ENCODE results near the gene TPSG1. TPM values are rescaled to one million over a fixed set of nuclear protein-coding genes. Genes with fewer than 3 reads are reported as not detected.

TPSG1 gene
- total RNA-seq, 1 donor from 2014 or later: not detected

- Mint-ChIP-seq H3K9me3 (ENCODE audit: unreplicated experiment) (no peaks in the 10 kb centered on the region), H3K36me3 (ENCODE audit: low read depth, unreplicated experiment) (peaks cover 4% of the 10 kb centered on the region), H3K27ac (ENCODE audit: unreplicated experiment) (no peak overlapping the region), H3K4me1 (ENCODE audit: low read depth, unreplicated experiment) (no peaks in the 10 kb centered on the region), H3K27me3 (ENCODE audit: low read depth, unreplicated experiment) (peaks cover 11% of the 10 kb centered on the region), H3K4me3 (ENCODE audit: unreplicated experiment) (no peak overlapping the region)
- Histone ChIP-seq H3K4me1 (ENCODE audit: insufficient read depth, low read length) (peaks cover 2% of the 10 kb centered on the region), H3K4me3 (ENCODE audit: insufficient read depth, low read depth, low read length) (no peak overlapping the region), H3K9ac (ENCODE audit: low read length) (no peak overlapping the region), H3K27me3 (ENCODE audit: insufficient read depth, low read length) (no peaks in the 10 kb centered on the region), H3K9me3 (ENCODE audit: insufficient read depth, low read depth, low read length) (no peaks in the 10 kb centered on the region), H3K27ac (ENCODE audit: low read depth, low read length) (no peak overlapping the region), H2AFZ (ENCODE audit: low read depth, low read length) (no peak overlapping the region), H3K4me2 (ENCODE audit: low read length) (no peak overlapping the region), H4K20me1 (ENCODE audit: insufficient read depth, low read length) (peaks cover 43% of the 10 kb centered on the region), H3K36me3 (ENCODE audit: insufficient read depth, low read length) (no peaks in the 10 kb centered on the region), H3K79me2 (ENCODE audit: insufficient read depth, low read length) (no peaks in the 10 kb centered on the region)
- DNase-seq (ENCODE audit: low read depth): no peak
- FAIRE-seq: no peak
- no peak for TF ChIP-seq CTCF (IDR thresholded peaks at IDR 0.05; ENCODE audit: insufficient read depth, low read depth, low read length)
- no peak for TF ChIP-seq EZH2 (IDR thresholded peaks at IDR 0.05; ENCODE audit: insufficient read depth, low read length)
These were observed 28.6 kb downstream of the TPSG1 start for GRCh38 chr16:1196494-1196893.

- TF ChIP-seq EZH2 (IDR thresholded peaks at IDR 0.05; ENCODE audit: insufficient read depth, low read length) (no peak), CTCF (IDR thresholded peaks at IDR 0.05; ENCODE audit: insufficient read depth, low read depth, low read length) (no peak)
These were observed 29.7 kb downstream of the TPSG1 start for GRCh38 chr16:1195393-1195666.

GRCh38 chr16:1194665-1195392 is 30.2 kb downstream of the TPSG1 start:
- Mint-ChIP-seq H3K4me3 (ENCODE audit: unreplicated experiment) (no peak overlapping the region), H3K4me1 (ENCODE audit: low read depth, unreplicated experiment) (no peaks in the 10 kb centered on the region), H3K27ac (ENCODE audit: unreplicated experiment) (no peak overlapping the region), H3K36me3 (ENCODE audit: low read depth, unreplicated experiment) (no peaks in the 10 kb centered on the region), H3K27me3 (ENCODE audit: low read depth, unreplicated experiment) (peaks cover 11% of the 10 kb centered on the region), H3K9me3 (ENCODE audit: unreplicated experiment) (no peaks in the 10 kb centered on the region)
- Histone ChIP-seq H3K27ac (ENCODE audit: low read depth, low read length) (no peak overlapping the region), H2AFZ (ENCODE audit: low read depth, low read length) (no peak overlapping the region), H3K79me2 (ENCODE audit: insufficient read depth, low read length) (no peaks in the 10 kb centered on the region), H3K36me3 (ENCODE audit: insufficient read depth, low read length) (no peaks in the 10 kb centered on the region), H3K4me3 (ENCODE audit: insufficient read depth, low read depth, low read length) (no peak overlapping the region), H3K9me3 (ENCODE audit: insufficient read depth, low read depth, low read length) (no peaks in the 10 kb centered on the region), H3K9ac (ENCODE audit: low read length) (no peak overlapping the region), H3K4me2 (ENCODE audit: low read length) (no peak overlapping the region), H3K4me1 (ENCODE audit: insufficient read depth, low read length) (peaks cover 2% of the 10 kb centered on the region), H3K27me3 (ENCODE audit: insufficient read depth, low read length) (no peaks in the 10 kb centered on the region), H4K20me1 (ENCODE audit: insufficient read depth, low read length) (peaks cover 51% of the 10 kb centered on the region)
- no peak for FAIRE-seq
- DNase-seq (ENCODE audit: low read depth): no peak
- TF ChIP-seq EZH2 (IDR thresholded peaks at IDR 0.05; ENCODE audit: insufficient read depth, low read length): no peak
- TF ChIP-seq CTCF (IDR thresholded peaks at IDR 0.05; ENCODE audit: insufficient read depth, low read depth, low read length): peak; percentile 32

More at GRCh38 chr16:1195393-1195666, 29.7 kb downstream of the TPSG1 start:
- Histone ChIP-seq H4K20me1 (ENCODE audit: insufficient read depth, low read length) (peaks cover 46% of the 10 kb centered on the region), H3K9ac (ENCODE audit: low read length) (no peak overlapping the region), H3K4me2 (ENCODE audit: low read length) (no peak overlapping the region), H3K4me1 (ENCODE audit: insufficient read depth, low read length) (peaks cover 2% of the 10 kb centered on the region), H3K4me3 (ENCODE audit: insufficient read depth, low read depth, low read length) (no peak overlapping the region), H2AFZ (ENCODE audit: low read depth, low read length) (no peak overlapping the region), H3K9me3 (ENCODE audit: insufficient read depth, low read depth, low read length) (no peaks in the 10 kb centered on the region), H3K27me3 (ENCODE audit: insufficient read depth, low read length) (no peaks in the 10 kb centered on the region), H3K79me2 (ENCODE audit: insufficient read depth, low read length) (no peaks in the 10 kb centered on the region), H3K27ac (ENCODE audit: low read depth, low read length) (no peak overlapping the region), H3K36me3 (ENCODE audit: insufficient read depth, low read length) (no peaks in the 10 kb centered on the region)
- FAIRE-seq (no peak), DNase-seq (ENCODE audit: low read depth) (no peak)
- Mint-ChIP-seq H3K36me3 (ENCODE audit: low read depth, unreplicated experiment) (no peaks in the 10 kb centered on the region), H3K27me3 (ENCODE audit: low read depth, unreplicated experiment) (peaks cover 11% of the 10 kb centered on the region), H3K4me3 (ENCODE audit: unreplicated experiment) (no peak overlapping the region), H3K27ac (ENCODE audit: unreplicated experiment) (no peak overlapping the region), H3K4me1 (ENCODE audit: low read depth, unreplicated experiment) (no peaks in the 10 kb centered on the region), H3K9me3 (ENCODE audit: unreplicated experiment) (no peaks in the 10 kb centered on the region)

Measured in astrocyte (in vitro differentiated cells and primary cell).